HL-60 (cell line): ENCODE data around the gene AOPEP.

Experiments
- GABPA ChIP-seq: IDR thresholded peaks from 2 replicates; pipeline ENCODE4 v1.6.1; 2012; ENCODE audit warnings: low read depth
- POLR2AphosphoS5 ChIP-seq: IDR thresholded peaks from 2 replicates; pipeline ENCODE4 v1.6.1; 2012; ENCODE audit warnings: low read depth
- REST ChIP-seq: IDR thresholded peaks from 2 replicates; pipeline ENCODE4 v1.6.1; 2012; ENCODE audit warnings: low read depth; ENCODE audit not compliant: insufficient replicate concordance
- TF ChIP-seq, protein P1 (sequence below): IDR thresholded peaks from one replicate; pipeline ENCODE4 v1.5.1; 2011; ENCODE audit warnings: low read length, control low read depth, inconsistent platforms; ENCODE audit not compliant: insufficient read depth

DNA sequence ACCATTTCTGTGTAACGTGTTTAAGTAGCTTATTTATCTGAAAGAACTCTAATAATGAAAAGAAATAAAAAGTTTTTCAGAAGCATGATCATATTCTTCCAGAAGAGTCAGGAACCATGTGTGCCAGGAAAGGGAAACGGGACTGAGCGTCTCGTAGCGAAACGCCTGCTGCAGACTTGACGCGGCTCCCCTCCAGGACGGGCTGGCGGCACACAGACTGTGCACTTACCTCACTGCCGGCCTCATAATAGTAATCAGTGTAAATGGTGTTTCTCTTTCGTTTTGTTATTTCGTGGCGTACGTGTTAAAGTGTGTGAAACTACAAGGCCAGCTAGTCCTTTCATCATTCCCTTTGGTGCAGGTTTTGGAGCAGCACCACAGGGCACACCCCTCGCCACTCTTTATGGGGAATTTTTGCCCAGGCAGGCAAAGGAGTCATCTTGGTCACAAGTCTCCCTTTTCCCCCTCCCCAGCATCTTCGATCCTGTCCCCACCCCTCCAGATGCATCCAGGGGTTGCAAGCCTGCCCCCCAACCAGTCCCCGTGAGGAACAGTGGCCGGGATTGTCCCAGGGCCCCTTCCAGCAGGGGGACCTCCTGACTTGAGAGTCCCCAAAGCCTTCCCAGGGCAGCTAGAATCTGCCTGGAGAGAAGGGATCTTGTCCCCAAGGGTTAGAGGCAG lies 357.9 kb downstream of the AOPEP start:
- TF ChIP-seq, protein P1, sequence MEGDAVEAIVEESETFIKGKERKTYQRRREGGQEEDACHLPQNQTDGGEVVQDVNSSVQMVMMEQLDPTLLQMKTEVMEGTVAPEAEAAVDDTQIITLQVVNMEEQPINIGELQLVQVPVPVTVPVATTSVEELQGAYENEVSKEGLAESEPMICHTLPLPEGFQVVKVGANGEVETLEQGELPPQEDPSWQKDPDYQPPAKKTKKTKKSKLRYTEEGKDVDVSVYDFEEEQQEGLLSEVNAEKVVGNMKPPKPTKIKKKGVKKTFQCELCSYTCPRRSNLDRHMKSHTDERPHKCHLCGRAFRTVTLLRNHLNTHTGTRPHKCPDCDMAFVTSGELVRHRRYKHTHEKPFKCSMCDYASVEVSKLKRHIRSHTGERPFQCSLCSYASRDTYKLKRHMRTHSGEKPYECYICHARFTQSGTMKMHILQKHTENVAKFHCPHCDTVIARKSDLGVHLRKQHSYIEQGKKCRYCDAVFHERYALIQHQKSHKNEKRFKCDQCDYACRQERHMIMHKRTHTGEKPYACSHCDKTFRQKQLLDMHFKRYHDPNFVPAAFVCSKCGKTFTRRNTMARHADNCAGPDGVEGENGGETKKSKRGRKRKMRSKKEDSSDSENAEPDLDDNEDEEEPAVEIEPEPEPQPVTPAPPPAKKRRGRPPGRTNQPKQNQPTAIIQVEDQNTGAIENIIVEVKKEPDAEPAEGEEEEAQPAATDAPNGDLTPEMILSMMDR = no peak
- TF ChIP-seq GABPA (no peak), REST (no peak), POLR2AphosphoS5 (no peak)
